Limb (tissue), 2 donors: ENCODE results near the gene METTL16.

Experiments used
- DNase-seq, 2 donors: peaks; one replicate each; pipeline ENCODE4 v3.0.0-alpha.2; 2016; ENCODE audit errors: extremely low spot score in 2 of 2

METTL16 gene

GRCh38 chr17:2380950-2381649, 130.6 kb downstream of the METTL16 start:
- DNase-seq: no peak

- DNase-seq: no peak
Measured at GRCh38 chr17:2380226-2380922, 131.3 kb downstream of the METTL16 start.

- DNase-seq: no peak
Measured at GRCh38 chr17:2379489-2380225, 132.0 kb downstream of the METTL16 start.

- no peak for DNase-seq
Measured at GRCh38 chr17:2378905-2379304, 132.8 kb downstream of the METTL16 start.

- no peak for DNase-seq
Measured at GRCh38 chr17:2377659-2378058, 134.0 kb downstream of the METTL16 start.

- DNase-seq: no peak
Measured at GRCh38 chr17:2376107-2376506, 135.6 kb downstream of the METTL16 start.

GRCh38 chr17:2375406-2375805, 136.3 kb downstream of the METTL16 start:
- no peak for DNase-seq

- no peak for DNase-seq
Measured at GRCh38 chr17:2374549-2375285, 137.0 kb downstream of the METTL16 start.

GRCh38 chr17:2373179-2373578, 138.5 kb downstream of the METTL16 start:
- no peak for DNase-seq

GRCh38 chr17:2372681-2373080, 139.0 kb downstream of the METTL16 start:
- DNase-seq: no peak

- no peak for DNase-seq
Measured at GRCh38 chr17:2372180-2372579, 139.5 kb downstream of the METTL16 start.

GRCh38 chr17:2371183-2372130, 140.2 kb downstream of the METTL16 start:
- DNase-seq: no peak

GRCh38 chr17:2370211-2370589, 141.5 kb downstream of the METTL16 start:
- no peak for DNase-seq

GRCh38 chr17:2369551-2370210, 142.0 kb downstream of the METTL16 start:
- DNase-seq: no peak

GRCh38 chr17:2369039-2369438, 142.6 kb downstream of the METTL16 start:
- no peak for DNase-seq

GRCh38 chr17:2368359-2368758, 143.3 kb downstream of the METTL16 start:
- DNase-seq: no peak

- no peak for DNase-seq
Measured at GRCh38 chr17:2366747-2367494, 144.8 kb downstream of the METTL16 start.
